SK-N-MC (cell line): Measurements from ENCODE around the gene TOR3A.

Experiments
- EZH2 ChIP-seq: fragments of 200-600 bp; sonication (generic); IDR thresholded peaks from one replicate; pipeline ENCODE4 v1.6.1; 2017; ENCODE audit warnings: antibody characterized with exemption
- FOXP2 ChIP-seq: optimal IDR thresholded peaks from 2 replicates; pipeline ENCODE3; 2011; ENCODE audit warnings: mild to moderate bottlenecking, moderate library complexity; ENCODE audit not compliant: insufficient read depth; ENCODE audit errors: extremely low read length, control extremely low read depth
- POLR2AphosphoS5 ChIP-seq: IDR thresholded peaks from 2 replicates; pipeline ENCODE4 v1.6.1; 2012; ENCODE audit warnings: mild to moderate bottlenecking, low read depth, low read length, borderline replicate concordance

GRCh38 chr1:179080866-179081686 lies 794 bp upstream of the TOR3A start:
- TF ChIP-seq EZH2: no peak
- TF ChIP-seq POLR2AphosphoS5: no peak
- no peak for TF ChIP-seq FOXP2
